GM12878 (cell line): ENCODE results near the gene THTPA. TPM values are rescaled to one million over a fixed set of nuclear protein-coding genes. Genes with fewer than 3 reads are reported as not detected.

Experiments
- ATAC-seq: fragments of 200-7000 bp; cut with Tn5 transposase; 3 replicates; pipeline ENCODE4 v1.9.1; 2020; ENCODE audit warnings: mild to moderate bottlenecking, moderate library complexity
- BruUV-seq: library from RNA; stranded (reverse); fragments of 400-500 nt; replicated peaks from 2 replicates; lab custom pipeline; 2021; lab: Mats Ljungman, UMichigan
- CTCF ChIA-PET: fragments of 300-600 bp; sonication (Branson Sonifier 250); formaldehyde crosslinking; extraction: SDS; loops from one replicate; lab custom pipeline; 2021; ENCODE audit warnings: inconsistent platforms; lab: Yijun Ruan, JAX
- POLR2A ChIA-PET: fragments of 350-600 bp; formaldehyde crosslinking; extraction: SDS; loops from one replicate; lab custom pipeline; 2021; ENCODE audit warnings: inconsistent platforms; lab: Charles Lee
- RAD21 ChIA-PET: fragments of 300-600 bp; sonication (Branson Sonifier 250); formaldehyde crosslinking; loops from one replicate; lab custom pipeline; 2023; ENCODE audit warnings: antibody characterized with exemption; ENCODE audit not compliant: unreplicated experiment; lab: Charles Lee
- SMC1A ChIA-PET: fragments of 300-600 bp; sonication (Branson Sonifier 250); formaldehyde crosslinking; loops from one replicate; lab custom pipeline; 2023; ENCODE audit not compliant: unreplicated experiment, uncharacterized antibody; lab: Charles Lee
- DNase-seq: peaks from one replicate; pipeline ENCODE4 v3.0.0-alpha.2; 2011; ENCODE audit warnings: low read depth, low spot score
- FAIRE-seq: peaks from 3 replicates; lab custom pipeline; 2011; peaks lifted over from hg19 to GRCh38; lab: Jason Lieb, UNC
- H2AFZ ChIP-seq: 2 replicates; pipeline ENCODE4 v1.6.0; 2011; ENCODE audit warnings: low read depth, low read length, control low read depth; ENCODE audit not compliant: control insufficient read depth
- H3K27ac ChIP-seq: 2 replicates; pipeline ENCODE4 v1.5.1; 2011; ENCODE audit warnings: control low read depth; ENCODE audit not compliant: control insufficient read depth, insufficient read depth
- H3K27me3 ChIP-seq, 2 experiments: replicated peaks in 1 of 2; 2 replicates each; pipeline versions ENCODE4 v1.6.0 to v1.6.1; 2011; ENCODE audit warnings: low read length in 1 of 2; ENCODE audit not compliant: control insufficient read depth in 2 of 2, insufficient read depth in 2 of 2
- H3K36me3 ChIP-seq, 2 experiments: 2 replicates each; pipeline ENCODE4 v1.5.1; 2011; ENCODE audit warnings: low read length in 1 of 2; ENCODE audit not compliant: control insufficient read depth in 2 of 2, insufficient read depth in 2 of 2
- H3K4me1 ChIP-seq: 2 replicates; pipeline ENCODE4 v1.6.1; 2011; ENCODE audit warnings: mild to moderate bottlenecking, low read length, moderate library complexity, mixed read lengths; ENCODE audit not compliant: control insufficient read depth, insufficient read depth
- H3K4me2 ChIP-seq: 2 replicates; pipeline ENCODE4 v1.6.0; 2011; ENCODE audit warnings: control low read depth; ENCODE audit not compliant: control insufficient read depth, insufficient read depth
- H3K4me3 ChIP-seq: fragments of 200-600 bp; sonication (generic); 2 replicates; pipeline ENCODE4 v1.5.1; 2016
- H3K79me2 ChIP-seq: 2 replicates; pipeline ENCODE4 v1.6.0; 2011; ENCODE audit warnings: low read length; ENCODE audit not compliant: control insufficient read depth, insufficient read depth
- H3K9ac ChIP-seq: 2 replicates; pipeline ENCODE4 v1.8.0; 2011; ENCODE audit warnings: low read length, control low read depth, mixed read lengths; ENCODE audit not compliant: control insufficient read depth, insufficient read depth
- H3K9me3 ChIP-seq: replicated peaks from 3 replicates; pipeline ENCODE4 v1.5.1; 2011; ENCODE audit warnings: mild to moderate bottlenecking, low read length; ENCODE audit not compliant: control insufficient read depth, insufficient read depth
- H4K20me1 ChIP-seq: 2 replicates; pipeline ENCODE4 v1.6.0; 2011; ENCODE audit not compliant: control insufficient read depth, insufficient read depth
- CREB1 ChIP-seq: IDR thresholded peaks from 2 replicates; pipeline ENCODE4 v1.6.1; 2012; ENCODE audit warnings: low read depth, mild to moderate bottlenecking, inconsistent platforms
- EED ChIP-seq: sonication (generic); IDR thresholded peaks from 2 replicates; pipeline ENCODE4 v1.6.1; 2016; ENCODE audit warnings: antibody characterized with exemption, low read depth
- EZH2 ChIP-seq: IDR thresholded peaks from 2 replicates; pipeline ENCODE4 v1.6.1; 2012; ENCODE audit warnings: low read depth, mild to moderate bottlenecking, control low read depth, inconsistent platforms, low read length, borderline replicate concordance; ENCODE audit not compliant: control insufficient read depth
- FOXM1 ChIP-seq: IDR thresholded peaks from 2 replicates; pipeline ENCODE4 v1.6.1; 2012; ENCODE audit warnings: low read depth, mild to moderate bottlenecking, inconsistent platforms, low read length, moderate library complexity
- IKZF1 ChIP-seq: fragments of 450-650 bp; conservative IDR thresholded peaks from 2 replicates; pipeline ENCODE4 v1.6.1; 2017; ENCODE audit warnings: antibody characterized with exemption, mild to moderate bottlenecking
- IRF3 ChIP-seq: fragments of 450-650 bp; IDR thresholded peaks from 2 replicates; pipeline ENCODE4 v1.6.1; 2014; ENCODE audit warnings: mild to moderate bottlenecking
- JUNB ChIP-seq: IDR thresholded peaks from 2 replicates; pipeline ENCODE4 v1.6.1; 2016; ENCODE audit warnings: antibody characterized with exemption, mild to moderate bottlenecking
- PBX3 ChIP-seq: IDR thresholded peaks from 2 replicates; pipeline ENCODE4 v1.6.1; 2011; ENCODE audit warnings: mild to moderate bottlenecking, low read depth, low read length, moderate library complexity; ENCODE audit not compliant: insufficient replicate concordance
- POU2F2 ChIP-seq: IDR thresholded peaks from 3 replicates; pipeline ENCODE4 v1.6.1; 2011; ENCODE audit warnings: low read depth, mild to moderate bottlenecking, low read length, borderline replicate concordance
- RAD21 ChIP-seq: IDR thresholded peaks from 2 replicates; pipeline ENCODE4 v1.6.1; 2011; ENCODE audit warnings: mild to moderate bottlenecking, low read depth, low read length, moderate library complexity; ENCODE audit not compliant: insufficient read depth
- RBBP5 ChIP-seq: fragments of 200-600 bp; sonication (generic); conservative IDR thresholded peaks from 2 replicates; pipeline ENCODE4 v1.6.1; 2016
- RUNX3 ChIP-seq: IDR thresholded peaks from 2 replicates; pipeline ENCODE4 v1.6.1; 2012; ENCODE audit warnings: low read length, inconsistent platforms
- TCF7 ChIP-seq: IDR thresholded peaks from 2 replicates; pipeline ENCODE4 v1.6.1; 2014; ENCODE audit warnings: antibody characterized with exemption, borderline replicate concordance
- YY1 ChIP-seq: IDR thresholded peaks from 2 replicates; pipeline ENCODE4 v1.6.1; 2011; ENCODE audit warnings: low read depth, mild to moderate bottlenecking, low read length
- ZBTB33 ChIP-seq: fragments of 450-650 bp; IDR thresholded peaks from 2 replicates; pipeline ENCODE4 v1.6.1; 2017; ENCODE audit warnings: mild to moderate bottlenecking
- ZNF592 ChIP-seq: fragments of 450-650 bp; IDR thresholded peaks from 2 replicates; pipeline ENCODE4 v1.6.1; 2017; ENCODE audit warnings: mild to moderate bottlenecking, moderate library complexity
- WGBS: methylation state at CpG from one replicate; pipeline ENCODE4 v1.1.6; 2016; ENCODE audit warnings: low lambda C conversion rate; ENCODE audit not compliant: insufficient replicate concordance, insufficient coverage; ENCODE audit errors: missing lambda C conversion rate; 5-methylcytosine and 5-hydroxymethylcytosine counted together
- in situ Hi-C: fragments of 300-500 bp; cut with MboI; formaldehyde crosslinking; loops from 9 replicates; pipeline ENCODE4 v1.14.3; 2018; ENCODE audit warnings: mixed read lengths
- intact Hi-C: fragments of 100-400 bp; cut with micrococcal nuclease; formaldehyde crosslinking; loops from one replicate; pipeline ENCODE4 v1.14.2; 2022; ENCODE audit not compliant: unreplicated experiment
- polyA plus RNA-seq, 11 experiments: library from polyadenylated mRNA; depleted of rRNA in 4 of 11; unstranded in 6 of 11; stranded (reverse) in 5 of 11; fragments of >200 nt; fragmentation: Nextera tagmentation in 4 of 11; fragmentation: Illumina TruSeq in 1 of 11; extraction: Ambion mirVana in 4 of 11; extraction: Trizol in 1 of 11; gene quantifications; 1 replicate in 1 of 11; 2 replicates in 10 of 11; pipeline versions ENCODE4 v1.2.1 to v1.2.3, GENCODE V29; 2011 to 2016; ENCODE audit warnings: inconsistent platforms in 2 of 11, missing spikeins in 2 of 11, low read depth in 1 of 11
- total RNA-seq, 4 experiments: library from RNA; depleted of rRNA in 3 of 4; stranded (reverse); fragments of >200 nt in 3 of 4; fragmentation: Illumina TruSeq in 1 of 4; extraction: Trizol in 1 of 4; gene quantifications; 2 replicates each; pipeline versions ENCODE4 v1.2.1 to v1.2.3, GENCODE V29; 2013 to 2021

THTPA gene
- total and polyA plus RNA-seq, 10 of the 15 experiments (the other 5 are each of a cell fraction or from before 2014, with no cell fraction given) = 3.1 to 24.9 (median 12.8) TPM

GRCh38 chr14:23557521-23557920 lies 1.4 kb downstream of the THTPA start:
- ChIA-PET SMC1A (interaction anchor here (1.0 to 9.7 kb wide), 6 partner anchors 10 to 236 kb away, joined by 3 to 124 read pairs (median 6); partner anchors contain the start of genes AP1G2 and PABPN1), CTCF (interaction anchor here (0.6 to 13.1 kb wide), 13 partner anchors 8 to 791 kb away, joined by 3 to 436 read pairs (median 5); partner anchors contain the start of genes AP1G2 and NGDN), RAD21 (interaction anchor here (0.8 to 1.8 kb wide), 7 partner anchors 10 to 82 kb away, joined by 3 to 10 read pairs (median 3); partner anchors contain the start of gene AP1G2), POLR2A (interaction anchor here (1.0 to 3.8 kb wide), 5 partner anchors 9 to 79 kb away, joined by 3 to 14 read pairs (median 4); partner anchors contain the start of gene AP1G2)
- FAIRE-seq (no peak), ATAC-seq (peak; percentile 8; the same call in 2 of the 3 replicates), DNase-seq (no peak)
- Histone ChIP-seq H3K27me3 (no peaks in the 10 kb centered on the region), H3K4me1 (peaks cover 3% of the 10 kb centered on the region), H3K9ac (peak overlapping the region; percentile 79), H3K36me3 (peaks cover 9 to 20% of the 10 kb centered on the region in 2 experiments; a peak in 3 of 4 replicates), H3K79me2 (peaks cover 26% of the 10 kb centered on the region), H3K27ac (peak overlapping the region; percentile 76), H2AFZ (no peak overlapping the region), H3K4me2 (peak overlapping the region; percentile 85), H3K4me3 (peak overlapping the region; percentile 82), H4K20me1 (no peaks in the 10 kb centered on the region), H3K9me3 (no peaks in the 10 kb centered on the region)
- in situ Hi-C loops (loop anchor here (5.0 kb wide), 2 partner anchors 80 to 235 kb away; partner anchors contain the start of gene PABPN1), intact Hi-C loops (loop anchor here (5.0 kb wide), 1 partner anchor 235 kb away; the partner anchor contains the start of gene PABPN1)
- WGBS = 0% methylated on average over 2 of the region's 2 CpGs
- BruUV-seq = no TSS peak
- TF ChIP-seq CREB1 (no peak), POU2F2 (no peak), EED (no peak), FOXM1 (peak; percentile 38; the same call in 1 of the 2 replicates), IKZF1 (no peak), IRF3 (no peak), EZH2 (no peak), JUNB (no peak), RAD21 (no peak), RUNX3 (no peak), ZNF592 (no peak), PBX3 (no peak), TCF7 (no peak), RBBP5 (no peak), ZBTB33 (no peak), YY1 (no peak)
